Activated CD4-positive, alpha-beta T cell treated with anti-CD3 and anti-CD28 coated beads, Interleukin-2, amount 50 U/mL, for 1 hour (primary cell): ENCODE data around the gene FHL2.

Experiments
- DNase-seq: peaks from one replicate; pipeline ENCODE4 v3.0.0-alpha.2; 2020

Gene FHL2

GRCh38 chr2:105396254-105397024, 2.4 kb downstream of the FHL2 start:
- DNase-seq: no peak

GRCh38 chr2:105395691-105396090, 3.2 kb downstream of the FHL2 start:
- DNase-seq: no peak

- DNase-seq: no peak
Measured at GRCh38 chr2:105394951-105395611, 3.8 kb downstream of the FHL2 start.

GRCh38 chr2:105393373-105394055, 5.3 kb downstream of the FHL2 start:
- no peak for DNase-seq

GRCh38 chr2:105391763-105392662, 6.8 kb downstream of the FHL2 start:
- DNase-seq: no peak

GRCh38 chr2:105391058-105391627, 7.7 kb downstream of the FHL2 start:
- no peak for DNase-seq

GRCh38 chr2:105390454-105390853, 8.4 kb downstream of the FHL2 start:
- no peak for DNase-seq

GRCh38 chr2:105388971-105389381, 9.9 kb downstream of the FHL2 start:
- DNase-seq: no peak

- DNase-seq: no peak
Measured at GRCh38 chr2:105387225-105387624, 11.6 kb downstream of the FHL2 start.

- DNase-seq: no peak
Measured at GRCh38 chr2:105385731-105386540, 12.9 kb downstream of the FHL2 start.

GRCh38 chr2:105384861-105385260, 14.0 kb downstream of the FHL2 start:
- no peak for DNase-seq

- DNase-seq: no peak
Measured at GRCh38 chr2:105384216-105384615, 14.6 kb downstream of the FHL2 start.

GRCh38 chr2:105383432-105384166, 15.3 kb downstream of the FHL2 start:
- DNase-seq: no peak

GRCh38 chr2:105382177-105382576, 16.7 kb downstream of the FHL2 start:
- DNase-seq: no peak

- DNase-seq: no peak
Measured at GRCh38 chr2:105381101-105381668, 17.7 kb downstream of the FHL2 start.

- no peak for DNase-seq
Measured at GRCh38 chr2:105380432-105381100, 18.3 kb downstream of the FHL2 start.

GRCh38 chr2:105379741-105380186, 19.1 kb downstream of the FHL2 start:
- no peak for DNase-seq

GRCh38 chr2:105378921-105379383, 19.9 kb downstream of the FHL2 start:
- no peak for DNase-seq

- no peak for DNase-seq
Measured at GRCh38 chr2:105378276-105378840, 20.5 kb downstream of the FHL2 start.
